ENCODE results near the gene DCLK3. TPM values are rescaled to one million over a fixed set of nuclear protein-coding genes. Genes with fewer than 3 reads are reported as not detected.

DCLK3 gene
- total RNA-seq, 1 donor from 2014 or later: not detected

DNA sequence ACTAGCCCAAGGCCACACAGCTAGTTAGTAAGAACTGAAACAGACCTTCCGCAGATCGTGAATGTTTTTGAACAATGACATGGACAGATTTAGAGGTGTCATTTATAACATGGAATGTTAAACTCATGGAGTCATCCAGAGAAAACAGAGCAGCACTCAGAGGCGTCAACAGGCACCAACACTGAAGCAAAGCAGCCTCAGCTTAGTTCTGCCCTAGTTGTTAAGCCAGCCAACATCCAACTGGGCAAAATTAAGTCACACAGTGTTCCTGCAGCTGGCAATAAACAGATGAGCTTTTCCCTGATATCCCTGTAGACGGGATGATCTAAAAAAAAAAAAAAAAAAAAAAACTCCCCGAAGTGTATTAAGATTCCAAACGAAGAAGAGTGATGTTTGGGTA, 13.6 kb downstream of the DCLK3 start:
- DNase-seq: no peak
- H3K27me3 ChIP-seq: peaks cover 5% of the 10 kb centered on the region

DNA sequence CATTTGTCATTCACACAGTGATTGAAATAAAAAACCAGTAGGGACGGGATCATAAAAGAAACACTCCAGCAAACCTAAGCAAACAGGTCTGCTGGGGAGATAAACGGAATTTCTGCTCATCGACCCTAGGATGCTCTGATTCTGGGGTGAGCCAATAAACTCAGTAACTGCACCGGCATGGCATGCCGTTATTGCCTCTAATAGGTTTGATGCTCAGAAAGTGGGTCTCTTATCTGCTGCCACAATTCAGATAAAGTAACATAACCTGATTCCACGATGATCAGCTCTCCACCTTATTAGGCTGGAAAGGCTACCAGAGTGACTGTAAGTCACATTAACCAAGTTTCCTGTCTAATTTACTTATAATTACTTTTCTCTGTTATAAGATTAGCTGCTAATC, 19.6 kb downstream of the DCLK3 start:
- TF ChIP-seq, protein P1, sequence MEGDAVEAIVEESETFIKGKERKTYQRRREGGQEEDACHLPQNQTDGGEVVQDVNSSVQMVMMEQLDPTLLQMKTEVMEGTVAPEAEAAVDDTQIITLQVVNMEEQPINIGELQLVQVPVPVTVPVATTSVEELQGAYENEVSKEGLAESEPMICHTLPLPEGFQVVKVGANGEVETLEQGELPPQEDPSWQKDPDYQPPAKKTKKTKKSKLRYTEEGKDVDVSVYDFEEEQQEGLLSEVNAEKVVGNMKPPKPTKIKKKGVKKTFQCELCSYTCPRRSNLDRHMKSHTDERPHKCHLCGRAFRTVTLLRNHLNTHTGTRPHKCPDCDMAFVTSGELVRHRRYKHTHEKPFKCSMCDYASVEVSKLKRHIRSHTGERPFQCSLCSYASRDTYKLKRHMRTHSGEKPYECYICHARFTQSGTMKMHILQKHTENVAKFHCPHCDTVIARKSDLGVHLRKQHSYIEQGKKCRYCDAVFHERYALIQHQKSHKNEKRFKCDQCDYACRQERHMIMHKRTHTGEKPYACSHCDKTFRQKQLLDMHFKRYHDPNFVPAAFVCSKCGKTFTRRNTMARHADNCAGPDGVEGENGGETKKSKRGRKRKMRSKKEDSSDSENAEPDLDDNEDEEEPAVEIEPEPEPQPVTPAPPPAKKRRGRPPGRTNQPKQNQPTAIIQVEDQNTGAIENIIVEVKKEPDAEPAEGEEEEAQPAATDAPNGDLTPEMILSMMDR (IDR thresholded peaks at IDR 0.05): no peak
- Histone ChIP-seq H3K9me3 (no peaks in the 10 kb centered on the region), H3K36me3 (no peaks in the 10 kb centered on the region), H3K27me3 (no peaks in the 10 kb centered on the region), H3K4me1 (no peaks in the 10 kb centered on the region), H3K27ac (no peak overlapping the region), H3K4me3 (no peak overlapping the region)
- ATAC-seq (no peak), DNase-seq (no peak)
- intact Hi-C loops (cut with DNase I): no loop called here

More for the DNA sequence above, 13.6 kb downstream of the DCLK3 start:
- H3K4me1 ChIP-seq: no peaks in the 10 kb centered on the region
- intact Hi-C loops (cut with DNase I): no loop called here
- no peak overlapping the region for H3K4me3 ChIP-seq
- H3K27ac ChIP-seq: no peak overlapping the region
- TF ChIP-seq, protein P1 (IDR thresholded peaks at IDR 0.05): no peak
- H3K9me3 ChIP-seq: no peaks in the 10 kb centered on the region
- ATAC-seq: no peak
- H3K36me3 ChIP-seq: no peaks in the 10 kb centered on the region

DNA sequence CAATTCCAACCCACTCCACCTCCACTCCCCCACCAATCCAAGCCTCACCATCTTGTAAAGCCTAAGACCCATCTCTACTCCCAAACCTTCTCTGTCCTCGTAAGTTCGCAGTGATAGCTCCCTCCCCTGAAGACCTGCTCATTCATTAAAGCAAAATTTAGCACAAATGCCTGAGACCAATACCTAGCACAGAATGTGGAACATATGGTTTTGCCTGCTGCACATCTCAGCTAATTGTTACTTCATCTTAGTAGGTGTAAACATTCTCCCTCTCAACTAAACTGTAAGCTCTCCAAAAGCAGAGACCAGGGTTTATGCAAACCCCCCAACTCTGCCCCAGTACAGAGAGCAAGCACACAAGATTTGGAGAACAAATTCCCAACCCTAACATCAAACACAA, 20.5 kb downstream of the DCLK3 start:
- H3K9me3 ChIP-seq: no peaks in the 10 kb centered on the region
- intact Hi-C loops (cut with DNase I): no loop called here
- H3K27me3 ChIP-seq: no peaks in the 10 kb centered on the region
- H3K4me1 ChIP-seq: no peaks in the 10 kb centered on the region
- no peaks in the 10 kb centered on the region for H3K36me3 ChIP-seq
- H3K4me3 ChIP-seq: no peak overlapping the region
- TF ChIP-seq, protein P1 (IDR thresholded peaks at IDR 0.05): no peak
- no peak overlapping the region for H3K27ac ChIP-seq
- DNase-seq (no peak), ATAC-seq (no peak)

DNA sequence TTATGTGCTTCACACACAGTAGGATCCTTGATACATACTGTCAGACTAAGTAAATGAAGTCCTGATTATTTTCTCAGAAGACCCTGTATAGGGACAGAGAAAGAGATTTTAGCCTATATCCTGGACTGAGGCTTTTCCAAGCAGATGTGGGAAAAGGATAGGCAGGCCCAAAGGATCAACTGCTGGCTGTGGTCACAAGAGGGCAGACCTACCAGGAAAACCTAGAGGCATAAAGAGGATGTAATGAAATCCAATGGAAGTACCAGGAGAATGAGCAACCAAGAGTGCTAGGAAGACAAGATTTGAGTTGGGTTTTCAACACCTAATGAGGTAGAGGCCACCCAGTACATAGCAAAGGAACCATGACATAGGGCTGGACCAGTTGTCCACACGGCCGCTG, 23.1 kb downstream of the DCLK3 start:
- intact Hi-C loops (cut with DNase I): no loop called here
- Histone ChIP-seq H3K36me3 (no peaks in the 10 kb centered on the region), H3K4me1 (no peaks in the 10 kb centered on the region), H3K27me3 (no peaks in the 10 kb centered on the region), H3K9me3 (no peaks in the 10 kb centered on the region), H3K4me3 (no peak overlapping the region), H3K27ac (no peak overlapping the region)
- DNase-seq: no peak
- no peak for ATAC-seq
- TF ChIP-seq, protein P1 (IDR thresholded peaks at IDR 0.05): no peak

DNA sequence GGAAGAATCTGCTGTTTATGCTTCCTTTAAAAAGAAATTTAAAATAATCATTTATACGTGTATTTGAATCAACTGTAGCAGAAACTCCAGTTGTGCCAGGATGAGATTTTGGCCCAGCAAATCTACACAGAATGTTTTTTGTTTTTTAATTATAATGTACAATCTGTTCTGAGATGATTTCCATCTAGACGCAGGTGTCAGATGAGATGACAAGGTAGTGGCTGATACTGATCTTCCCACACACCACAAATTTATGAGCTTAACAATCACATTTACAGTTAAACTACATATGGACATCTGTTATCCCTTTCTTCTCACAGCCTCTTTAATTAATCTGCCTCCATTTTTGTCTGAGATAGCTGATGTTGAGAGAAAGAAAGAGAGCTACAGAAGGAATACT, 23.6 kb downstream of the DCLK3 start:
- Histone ChIP-seq H3K27me3 (no peaks in the 10 kb centered on the region), H3K4me3 (no peak overlapping the region), H3K36me3 (no peaks in the 10 kb centered on the region), H3K27ac (no peak overlapping the region), H3K9me3 (no peaks in the 10 kb centered on the region), H3K4me1 (no peaks in the 10 kb centered on the region)
- no peak for ATAC-seq
- TF ChIP-seq, protein P1 (IDR thresholded peaks at IDR 0.05): no peak
- no peak for DNase-seq
- intact Hi-C loops (cut with DNase I): no loop called here

DNA sequence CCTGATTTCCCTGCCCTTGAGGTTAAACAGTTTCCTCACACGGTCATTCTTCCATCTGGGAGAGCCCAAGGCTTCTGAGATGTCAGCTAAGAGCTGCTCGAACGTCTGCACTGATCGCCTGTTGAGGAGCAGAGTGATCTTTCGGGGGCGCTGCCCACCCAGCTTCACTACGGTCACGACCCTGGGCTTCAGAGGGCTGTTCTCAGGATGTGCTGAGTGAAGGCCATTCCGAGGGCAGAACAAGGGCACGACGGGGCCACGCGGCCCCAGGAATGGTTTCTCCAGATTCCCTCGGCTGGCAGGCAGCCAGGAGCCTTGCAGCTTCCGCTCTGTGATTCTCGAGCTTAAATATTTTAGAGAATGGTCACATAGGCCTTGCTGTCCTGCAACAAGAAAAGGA, 25.7 kb downstream of the DCLK3 start:
- ATAC-seq (no peak), DNase-seq (no peak)
- no peak overlapping the region for H3K27ac ChIP-seq
- no peak overlapping the region for H3K4me3 ChIP-seq
- no peaks in the 10 kb centered on the region for H3K36me3 ChIP-seq
- intact Hi-C loops (cut with DNase I): loop anchor here (10.0 kb wide), 1 partner anchor 216 kb away; no protein-coding TSS in a partner anchor
- no peaks in the 10 kb centered on the region for H3K27me3 ChIP-seq
- H3K9me3 ChIP-seq: no peaks in the 10 kb centered on the region
- H3K4me1 ChIP-seq: no peaks in the 10 kb centered on the region
- TF ChIP-seq, protein P1 (IDR thresholded peaks at IDR 0.05): no peak

Data from upper lobe of right lung (tissue), 1 donor.